Activated CD8-positive, alpha-beta memory T cell treated with anti-CD3 and anti-CD28 coated beads for 4 hours (primary cell): ENCODE results near the gene DGKQ.

Experiments
- DNase-seq, 2 donors: peaks; one replicate each; pipeline ENCODE4 v3.0.0-alpha.2; 2020; ENCODE audit warnings: low read depth in 2 of 2

The DGKQ gene

DNA sequence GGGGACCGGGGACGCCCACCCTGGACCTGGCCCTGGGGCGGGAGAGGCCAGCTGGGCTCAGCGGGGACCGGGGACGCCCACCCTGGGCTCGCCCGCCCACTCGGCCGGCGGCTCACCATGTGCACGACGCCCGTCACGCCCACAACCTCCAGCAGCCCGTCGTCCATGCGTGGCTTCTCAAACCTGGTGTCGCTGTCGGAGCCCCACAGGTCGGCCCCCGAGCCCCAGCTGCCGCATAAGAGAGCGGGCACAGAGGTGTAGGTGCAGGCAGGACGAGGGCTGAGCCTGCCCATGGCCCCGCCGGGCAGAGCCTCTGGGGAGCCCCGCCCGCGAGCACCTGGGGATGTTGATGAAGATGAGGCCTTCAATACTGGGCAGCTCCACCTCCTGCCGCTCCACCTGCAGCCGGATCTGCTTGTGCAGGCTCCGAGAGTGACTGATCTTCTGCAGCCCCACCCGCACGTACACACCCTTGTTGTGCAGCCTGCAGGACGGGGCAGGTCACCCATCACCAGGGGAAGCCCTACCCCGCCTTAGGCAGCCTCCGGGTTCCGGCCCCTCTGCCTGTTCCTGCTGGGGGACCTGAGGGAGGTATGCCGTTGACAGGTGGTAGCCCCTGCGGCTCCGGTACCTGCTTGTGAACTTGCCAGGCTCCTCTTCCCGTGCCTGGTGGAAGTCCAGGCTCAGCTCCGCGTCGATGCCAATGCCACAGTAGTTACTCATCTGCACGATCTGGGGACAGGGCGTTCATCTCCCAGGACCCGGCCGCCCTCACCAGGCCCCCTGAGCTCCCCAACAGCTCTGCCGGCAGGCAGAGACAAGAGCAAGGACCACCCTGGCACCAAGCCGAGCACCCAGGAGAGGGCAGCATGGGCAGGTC lies 11.8 kb downstream of the DGKQ start:
- DNase-seq, result no peak

DNA sequence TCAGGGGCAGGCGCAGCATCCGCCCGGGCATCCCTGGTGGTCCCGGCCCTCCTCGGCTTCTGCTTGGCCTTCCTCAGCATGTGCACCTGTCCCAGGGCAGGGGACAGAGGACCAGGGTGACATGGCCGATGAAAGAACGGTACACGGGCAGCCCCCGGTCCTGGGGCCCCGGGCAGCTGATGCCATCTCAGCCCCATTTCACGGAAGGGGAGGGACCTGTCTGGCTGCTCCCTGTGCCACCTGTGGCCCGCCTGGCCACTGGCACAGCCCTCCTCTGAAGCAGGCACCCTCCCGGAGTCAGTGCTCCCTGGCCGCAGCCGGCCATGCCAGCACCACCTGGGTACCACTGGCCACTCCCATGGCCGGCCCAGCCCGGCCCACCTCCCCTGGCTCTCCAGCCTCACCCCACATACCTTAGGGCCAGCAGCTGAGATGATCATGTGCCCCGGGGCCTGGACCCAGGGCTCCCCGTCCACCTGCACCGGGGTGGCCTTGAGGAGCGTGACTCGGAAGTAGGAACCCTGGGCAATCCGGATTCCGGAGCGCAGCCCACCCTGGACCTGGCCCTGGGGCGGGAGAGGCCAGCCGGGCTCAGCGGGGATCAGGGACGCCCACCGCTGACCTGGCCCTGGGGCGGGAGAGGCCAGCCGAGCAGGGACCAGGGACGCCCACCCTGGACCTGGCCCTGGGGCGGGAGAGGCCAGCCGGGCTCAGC lies 12.6 kb downstream of the DGKQ start:
- no peak for DNase-seq

DNA sequence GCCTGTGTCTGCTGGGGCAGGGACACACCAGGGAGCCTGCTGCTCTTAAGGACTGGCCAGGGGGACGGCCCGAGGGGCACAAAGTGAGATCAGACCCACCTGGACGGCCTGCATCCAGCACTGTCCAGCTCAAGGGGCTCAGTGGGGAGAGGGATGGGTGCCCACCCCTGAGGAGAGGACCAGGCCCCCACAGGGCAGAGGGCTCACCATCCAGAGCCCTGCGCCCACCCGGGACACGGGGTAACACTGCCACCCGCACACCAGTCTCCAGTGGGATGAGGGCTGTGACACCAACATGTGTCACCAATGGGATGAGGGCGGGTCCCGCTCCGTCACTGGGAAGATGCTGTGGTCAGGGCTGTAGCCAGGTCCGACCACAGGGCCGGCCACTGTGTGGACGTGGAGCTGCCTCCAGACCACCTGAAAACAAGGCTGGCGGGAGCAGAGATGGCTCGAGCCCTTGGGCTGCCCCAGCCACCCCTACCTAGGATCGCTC lies 13.2 kb downstream of the DGKQ start:
- no peak for DNase-seq

DNA sequence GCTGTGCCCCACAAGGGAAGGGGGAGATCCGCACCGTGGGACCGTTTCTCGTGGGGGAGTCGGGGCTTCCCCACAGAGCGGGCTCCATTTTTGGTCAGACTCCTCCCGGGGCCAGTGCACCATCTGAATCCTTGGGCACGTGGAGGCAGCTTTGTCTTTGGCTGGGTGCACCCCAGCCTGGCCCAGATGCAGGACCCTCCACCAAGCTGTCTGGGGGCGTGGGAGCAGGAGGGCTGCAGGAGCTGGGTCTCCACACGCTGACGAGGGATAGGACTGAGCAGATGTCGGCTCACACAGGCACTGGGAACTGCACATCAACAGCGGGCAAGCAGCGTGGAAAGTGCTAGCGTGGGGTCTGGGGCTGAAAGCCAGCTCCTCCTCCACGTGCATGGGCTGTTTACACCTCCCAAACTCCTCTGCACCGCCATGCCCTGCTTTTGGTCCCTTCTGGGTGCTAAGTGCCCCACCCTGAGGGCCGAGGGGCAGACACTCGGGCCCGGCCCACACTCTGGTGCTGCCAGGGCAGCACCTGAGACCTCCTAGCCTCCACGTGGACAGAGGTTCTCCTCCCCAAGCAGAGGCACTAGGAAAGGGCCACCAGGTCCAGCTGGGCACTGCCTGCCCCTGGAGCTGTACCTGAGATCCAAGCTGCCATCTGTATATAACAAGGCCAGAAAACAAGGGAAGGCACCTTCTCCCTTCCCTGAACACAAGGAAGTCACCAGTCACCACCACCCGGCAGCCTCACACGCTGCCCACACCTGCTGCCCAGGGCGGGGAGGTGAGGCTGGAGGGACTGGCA lies 13.8 kb downstream of the DGKQ start:
- DNase-seq, result no peak

DNA sequence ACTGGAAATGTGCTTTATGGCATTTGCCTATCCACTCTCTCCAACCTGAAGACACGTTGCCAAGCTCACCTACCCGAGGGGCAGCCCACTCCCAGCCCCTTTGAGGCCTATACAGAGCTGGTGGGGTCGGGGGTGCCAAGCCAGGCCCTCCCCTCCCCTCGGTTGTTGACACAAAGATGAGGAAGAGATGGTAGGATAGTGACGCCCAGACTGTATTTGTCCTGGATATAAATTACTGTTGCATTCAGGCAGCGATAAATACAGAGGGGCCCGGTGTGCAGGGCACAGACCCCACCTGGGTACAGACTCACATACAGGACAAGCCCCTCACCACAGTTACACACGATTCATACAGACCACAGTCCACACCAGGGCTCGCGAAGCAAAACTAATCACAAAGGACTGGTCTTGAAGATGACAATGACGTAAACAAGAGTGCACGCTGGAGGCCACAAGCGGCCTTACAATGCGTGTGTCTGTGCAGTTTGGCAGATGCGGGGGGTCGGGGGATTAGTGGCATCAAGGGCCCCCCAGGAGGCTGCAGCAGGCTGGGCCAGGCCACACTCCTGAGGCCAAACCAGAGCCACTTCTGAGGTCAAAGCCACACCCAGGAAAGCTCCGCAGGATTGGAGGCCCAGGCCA lies 14.6 kb downstream of the DGKQ start:
- no peak for DNase-seq

DNA sequence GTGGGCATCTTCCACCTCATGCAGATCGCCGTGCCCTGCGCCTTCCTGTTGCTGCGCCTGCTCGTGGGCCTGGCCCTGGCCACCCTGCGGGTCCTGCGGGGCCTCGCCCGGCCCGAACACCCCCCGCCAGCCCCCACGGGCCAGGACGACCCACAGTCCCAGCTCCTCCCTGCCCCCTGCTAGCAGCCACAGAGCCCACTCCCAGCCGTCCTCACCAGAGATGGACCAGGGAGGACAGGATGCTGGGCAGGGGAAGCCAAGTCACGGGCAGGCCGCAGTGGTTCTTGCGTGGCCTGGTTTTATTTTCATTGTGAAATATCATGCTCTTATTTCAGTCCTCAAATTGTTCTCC lies 15.1 kb downstream of the DGKQ start:
- DNase-seq, result no peak

DNA sequence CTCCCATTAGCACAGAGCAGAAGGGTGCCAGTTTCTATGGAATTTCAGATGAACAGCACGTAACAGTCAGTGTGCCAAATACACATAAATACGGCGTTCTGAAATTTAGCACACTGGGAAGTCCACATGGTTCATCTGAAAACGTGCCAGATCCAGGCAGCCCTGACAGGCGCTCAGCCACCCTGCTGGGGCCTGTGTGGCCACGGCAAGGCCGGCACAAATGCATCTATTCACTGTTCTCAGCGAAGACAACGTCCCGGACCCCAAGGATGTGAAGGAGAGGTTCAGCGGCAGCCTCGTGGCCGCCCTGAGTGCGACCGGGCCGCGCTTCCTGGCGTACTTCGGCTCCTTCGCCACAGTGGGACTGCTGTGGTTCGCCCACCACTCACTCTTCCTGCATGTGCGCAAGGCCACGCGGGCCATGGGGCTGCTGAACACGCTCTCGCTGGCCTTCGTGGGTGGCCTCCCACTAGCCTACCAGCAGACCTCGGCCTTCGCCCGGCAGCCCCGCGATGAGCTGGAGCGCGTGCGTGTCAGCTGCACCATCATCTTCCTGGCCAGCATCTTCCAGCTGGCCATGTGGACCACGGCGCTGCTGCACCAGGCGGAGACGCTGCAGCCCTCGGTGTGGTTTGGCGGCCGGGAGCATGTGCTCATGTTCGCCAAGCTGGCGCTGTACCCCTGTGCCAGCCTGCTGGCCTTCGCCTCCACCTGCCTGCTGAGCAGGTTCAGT lies 15.6 kb downstream of the DGKQ start:
- no peak for DNase-seq

DNA sequence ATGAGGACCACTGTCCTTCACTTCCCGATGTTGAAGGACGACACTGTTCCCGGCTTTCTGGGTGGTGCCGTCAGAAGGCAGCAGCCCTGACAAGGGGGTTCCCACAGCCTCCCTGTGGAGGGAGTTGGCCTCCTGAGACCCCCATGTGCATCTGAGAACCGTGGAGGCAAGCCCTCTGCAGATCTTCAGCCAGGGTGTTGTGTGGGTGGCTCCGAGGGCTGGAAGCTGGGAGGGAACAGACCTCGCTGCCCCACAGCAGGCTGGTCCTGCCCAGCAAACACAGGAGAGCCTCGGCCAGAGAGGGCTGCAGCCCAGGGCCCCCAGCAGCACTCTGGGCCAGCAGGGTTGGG lies 16.2 kb downstream of the DGKQ start:
- no peak for DNase-seq

DNA sequence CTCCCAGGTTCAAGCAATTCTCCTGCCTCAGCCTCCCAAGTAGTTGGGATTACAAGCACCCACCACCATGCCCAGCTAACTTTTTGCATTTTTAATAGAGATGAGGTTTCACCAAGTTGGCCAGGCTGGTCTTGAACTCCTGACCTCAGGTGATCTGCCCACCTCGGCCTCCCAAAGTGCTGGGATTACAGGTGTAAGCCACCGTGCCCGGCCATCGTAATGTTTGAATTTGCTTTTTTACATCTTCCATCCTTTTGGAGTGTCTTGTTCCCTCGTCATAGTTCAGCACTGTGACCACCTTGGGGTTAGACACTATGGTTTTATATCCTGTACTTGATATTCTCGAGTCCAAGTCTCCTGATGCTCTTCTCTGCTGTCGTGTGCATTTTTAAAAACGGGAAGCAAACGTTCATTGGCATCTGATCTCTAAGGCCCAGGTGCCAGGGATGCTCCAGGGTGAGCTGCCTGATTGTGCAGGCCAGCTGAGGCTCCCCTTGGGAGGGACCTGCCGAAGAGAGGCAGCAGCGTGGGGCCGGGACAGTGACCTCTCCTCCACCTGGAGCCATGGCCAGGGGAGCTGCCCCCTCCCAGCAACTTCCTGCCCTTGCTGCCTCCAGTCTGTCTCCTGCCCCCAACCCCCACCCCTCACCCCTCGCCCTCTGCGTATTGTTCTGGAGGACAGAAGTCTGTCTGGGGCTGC lies 16.7 kb downstream of the DGKQ start:
- no peak for DNase-seq

DNA sequence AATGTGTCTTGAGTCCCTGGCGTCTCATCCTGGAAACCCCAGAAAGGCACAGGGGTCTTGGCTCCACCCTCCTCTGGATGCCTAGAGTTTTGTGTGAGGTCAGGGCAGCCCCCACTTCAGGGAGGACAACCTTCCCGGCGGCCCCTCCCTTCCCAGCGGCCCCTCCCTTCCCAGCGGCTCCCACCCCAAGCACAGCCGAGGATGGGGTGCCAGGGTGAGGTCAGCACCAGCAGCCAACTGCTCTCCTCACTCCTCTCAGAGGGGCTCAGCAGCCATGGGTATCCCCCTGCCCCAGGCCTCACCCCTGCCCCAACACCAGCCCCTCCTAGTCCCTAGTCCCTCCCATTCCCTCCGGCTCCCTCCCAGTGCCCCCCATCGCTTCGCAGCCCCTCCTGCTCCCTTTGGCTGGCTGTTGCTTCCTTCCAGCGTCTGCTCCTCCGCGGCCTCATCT lies 17.4 kb downstream of the DGKQ start:
- DNase-seq, result no peak

DNA sequence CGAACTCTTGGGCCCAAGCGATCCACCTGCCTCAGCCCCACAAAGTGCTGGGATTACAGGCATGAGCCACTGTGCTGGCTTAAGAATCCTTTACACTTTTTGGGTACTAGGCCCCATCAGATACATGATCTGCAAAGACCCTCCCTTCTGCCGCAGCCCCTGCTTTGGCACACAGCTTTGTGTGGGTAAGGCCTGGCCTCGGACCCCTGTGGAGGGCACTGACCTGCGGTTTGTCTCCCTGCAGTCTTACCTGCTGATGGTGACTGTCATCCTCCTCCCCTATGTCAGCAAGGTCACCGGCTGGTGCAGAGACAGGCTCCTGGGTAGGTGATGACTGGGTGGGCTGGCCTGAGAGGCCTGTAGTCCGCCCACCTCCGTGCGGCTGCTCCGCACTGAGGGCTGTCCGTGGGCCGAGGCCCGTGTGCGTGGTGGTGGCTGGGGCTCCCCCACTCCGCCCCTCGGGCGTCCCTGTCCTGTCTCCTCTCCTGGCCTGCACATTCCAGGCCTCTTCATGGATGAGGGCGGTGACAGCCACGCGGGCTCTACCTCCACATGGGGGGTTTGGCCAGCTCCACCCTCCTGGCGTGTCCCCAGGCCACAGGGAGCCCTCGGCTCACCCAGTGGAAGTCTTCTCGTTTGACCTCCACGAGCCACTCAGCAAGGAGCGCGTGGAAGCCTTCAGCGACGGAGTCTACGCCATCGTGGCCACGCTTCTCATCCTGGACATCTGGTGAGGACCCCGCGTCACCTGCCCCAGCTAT lies 18.0 kb downstream of the DGKQ start:
- no peak for DNase-seq

DNA sequence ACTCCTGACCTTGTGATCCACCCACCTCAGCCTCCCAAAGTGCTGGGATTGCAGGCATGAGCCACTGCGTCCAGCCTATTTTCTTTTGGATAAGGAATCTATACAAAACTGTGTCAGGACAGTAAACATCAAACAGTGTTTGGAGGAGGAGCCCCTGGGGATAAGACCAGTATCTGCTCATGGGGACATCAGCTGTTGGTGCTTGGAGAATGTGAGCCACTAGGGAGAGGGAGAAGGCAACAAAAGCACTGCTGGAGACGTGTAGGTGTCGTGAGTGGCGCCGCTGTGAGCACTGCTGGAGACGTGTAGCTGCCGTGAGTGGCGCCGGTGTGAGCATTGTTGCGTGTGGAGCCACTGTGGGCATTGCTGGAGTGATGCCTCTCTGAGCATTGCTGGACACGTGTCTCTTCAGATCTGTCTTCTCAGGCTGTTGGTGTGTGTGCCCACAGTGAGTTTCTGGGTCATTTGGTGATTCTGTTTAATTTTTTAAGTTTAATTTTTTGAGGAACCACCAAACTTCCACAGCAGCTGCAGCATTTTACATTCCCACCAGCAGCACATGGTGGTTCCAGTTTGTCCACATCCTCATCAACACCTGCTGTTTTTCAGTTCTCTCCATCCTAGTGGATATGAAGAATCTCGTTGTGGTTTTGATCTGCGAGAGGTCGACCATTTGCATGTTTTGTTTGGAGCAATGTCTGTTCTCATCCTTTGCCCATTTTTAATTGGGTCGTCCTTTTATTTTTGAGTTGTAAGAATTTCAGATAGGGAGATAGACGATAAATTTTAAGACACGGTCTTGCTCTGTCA lies 19.0 kb downstream of the DGKQ start:
- no peak for DNase-seq

DNA sequence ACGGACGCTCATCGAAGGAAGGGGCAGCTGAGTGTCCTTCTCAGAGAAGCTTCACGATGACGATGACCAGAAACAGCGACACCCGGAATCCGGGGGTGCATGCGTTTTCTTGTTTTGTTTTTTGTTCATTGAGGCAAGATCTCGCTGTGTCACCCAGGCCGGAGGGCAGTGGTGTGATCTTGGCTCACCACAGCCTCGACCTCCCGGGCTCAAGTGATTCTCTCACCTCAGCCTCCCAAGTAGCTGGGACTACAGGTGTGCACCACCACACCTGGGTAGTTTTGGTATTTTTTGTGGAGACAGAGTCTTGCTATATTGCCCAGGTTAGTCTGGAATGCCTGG lies 19.8 kb downstream of the DGKQ start:
- no peak for DNase-seq

DNA sequence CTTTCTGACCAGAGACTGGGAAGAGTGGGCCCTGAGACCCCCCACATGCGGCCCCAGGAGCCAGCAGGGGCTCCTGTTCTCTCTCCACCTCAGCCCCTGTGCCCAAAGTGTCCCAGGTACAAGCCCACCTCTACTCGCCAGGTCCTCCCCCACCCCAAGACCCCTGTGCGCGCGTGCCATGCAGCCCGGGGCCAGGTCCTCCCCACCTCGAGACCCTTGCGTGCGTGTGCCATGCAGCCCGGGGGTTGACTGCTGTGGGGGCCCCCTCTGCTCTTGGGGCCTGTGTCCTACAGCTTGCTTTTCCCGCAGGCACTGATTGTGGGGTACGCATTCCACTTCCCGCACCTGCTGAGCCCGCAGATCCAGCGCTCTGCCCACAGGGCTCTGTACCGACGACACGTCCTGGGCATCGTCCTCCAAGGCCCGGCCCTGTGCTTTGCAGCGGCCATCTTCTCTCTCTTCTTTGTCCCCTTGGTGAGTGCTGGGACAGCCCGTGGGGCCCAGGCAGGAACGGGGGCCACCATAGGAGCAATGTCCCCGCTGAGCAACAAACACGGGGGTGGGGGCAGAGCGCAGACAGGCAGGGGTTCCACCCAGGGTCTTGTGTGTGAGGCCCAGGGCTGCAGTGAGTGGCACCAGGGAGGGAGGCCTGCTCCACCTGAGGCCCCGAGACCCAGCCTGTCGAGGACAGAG lies 20.3 kb downstream of the DGKQ start:
- DNase-seq, result no peak

DNA sequence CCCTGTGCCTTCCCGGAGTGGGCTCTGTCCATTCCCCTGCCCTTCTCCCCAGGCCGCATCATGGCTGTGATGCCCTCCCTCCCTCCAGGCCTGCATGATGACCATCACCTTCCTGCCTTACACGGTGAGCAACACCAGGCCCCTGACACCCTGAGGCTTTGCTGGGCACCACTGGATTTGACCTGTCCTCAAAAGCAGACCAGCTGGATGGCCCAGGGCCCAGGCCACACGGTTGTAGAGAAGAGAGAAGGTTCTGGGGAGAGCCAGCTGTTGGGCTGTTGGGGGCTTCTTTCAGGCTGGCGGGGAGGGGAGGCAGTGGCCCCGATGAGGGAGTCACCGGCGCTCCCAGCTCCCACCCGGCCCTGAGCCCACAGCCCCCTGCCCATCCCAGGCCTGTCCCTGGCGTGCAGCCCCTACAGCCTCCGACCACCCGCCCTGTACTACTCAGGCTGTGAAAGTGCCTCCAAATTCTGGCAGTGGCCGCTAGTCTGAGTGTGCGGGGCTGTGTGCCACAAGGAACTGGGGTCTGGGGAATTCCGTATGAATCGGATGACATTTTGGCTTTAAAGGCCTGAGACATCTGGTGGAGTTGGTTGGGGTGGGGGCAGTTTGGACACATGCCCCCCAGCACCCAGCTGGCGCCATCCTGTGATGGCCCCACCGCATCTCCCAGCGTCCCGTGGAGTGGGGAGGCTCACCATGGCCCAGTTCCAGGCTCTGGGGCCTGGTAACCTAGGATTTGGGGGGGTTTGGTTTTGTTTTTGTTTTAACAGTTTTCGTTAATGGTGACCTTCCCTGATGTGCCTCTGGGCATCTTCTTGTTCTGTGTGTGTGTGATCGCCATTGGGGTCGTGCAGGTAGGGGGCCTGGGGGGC lies 21.5 kb downstream of the DGKQ start:
- no peak for DNase-seq

DNA sequence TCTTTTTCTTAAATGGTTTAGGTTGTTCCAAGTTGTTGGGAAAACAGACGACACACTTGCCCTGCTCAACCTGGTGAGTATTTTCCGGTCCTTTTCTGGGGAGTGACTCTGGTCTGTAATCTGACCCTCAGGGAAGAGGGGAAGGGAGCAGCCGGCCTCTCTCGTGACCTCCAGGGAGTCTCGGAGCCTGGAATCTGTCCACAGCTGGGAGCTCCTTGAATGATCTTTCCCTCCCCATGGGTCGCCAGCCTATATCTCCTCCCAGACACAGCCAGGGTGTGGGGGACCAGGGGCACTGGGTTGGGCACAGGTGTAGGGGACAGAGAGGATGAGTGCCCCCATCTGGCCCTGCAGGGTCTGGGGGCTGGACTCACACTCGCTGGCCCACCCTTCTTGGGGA lies 22.2 kb downstream of the DGKQ start:
- no peak for DNase-seq
